ENCODE results near the gene AJAP1.

AJAP1 gene, protein sequence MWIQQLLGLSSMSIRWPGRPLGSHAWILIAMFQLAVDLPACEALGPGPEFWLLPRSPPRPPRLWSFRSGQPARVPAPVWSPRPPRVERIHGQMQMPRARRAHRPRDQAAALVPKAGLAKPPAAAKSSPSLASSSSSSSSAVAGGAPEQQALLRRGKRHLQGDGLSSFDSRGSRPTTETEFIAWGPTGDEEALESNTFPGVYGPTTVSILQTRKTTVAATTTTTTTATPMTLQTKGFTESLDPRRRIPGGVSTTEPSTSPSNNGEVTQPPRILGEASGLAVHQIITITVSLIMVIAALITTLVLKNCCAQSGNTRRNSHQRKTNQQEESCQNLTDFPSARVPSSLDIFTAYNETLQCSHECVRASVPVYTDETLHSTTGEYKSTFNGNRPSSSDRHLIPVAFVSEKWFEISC

DNA sequence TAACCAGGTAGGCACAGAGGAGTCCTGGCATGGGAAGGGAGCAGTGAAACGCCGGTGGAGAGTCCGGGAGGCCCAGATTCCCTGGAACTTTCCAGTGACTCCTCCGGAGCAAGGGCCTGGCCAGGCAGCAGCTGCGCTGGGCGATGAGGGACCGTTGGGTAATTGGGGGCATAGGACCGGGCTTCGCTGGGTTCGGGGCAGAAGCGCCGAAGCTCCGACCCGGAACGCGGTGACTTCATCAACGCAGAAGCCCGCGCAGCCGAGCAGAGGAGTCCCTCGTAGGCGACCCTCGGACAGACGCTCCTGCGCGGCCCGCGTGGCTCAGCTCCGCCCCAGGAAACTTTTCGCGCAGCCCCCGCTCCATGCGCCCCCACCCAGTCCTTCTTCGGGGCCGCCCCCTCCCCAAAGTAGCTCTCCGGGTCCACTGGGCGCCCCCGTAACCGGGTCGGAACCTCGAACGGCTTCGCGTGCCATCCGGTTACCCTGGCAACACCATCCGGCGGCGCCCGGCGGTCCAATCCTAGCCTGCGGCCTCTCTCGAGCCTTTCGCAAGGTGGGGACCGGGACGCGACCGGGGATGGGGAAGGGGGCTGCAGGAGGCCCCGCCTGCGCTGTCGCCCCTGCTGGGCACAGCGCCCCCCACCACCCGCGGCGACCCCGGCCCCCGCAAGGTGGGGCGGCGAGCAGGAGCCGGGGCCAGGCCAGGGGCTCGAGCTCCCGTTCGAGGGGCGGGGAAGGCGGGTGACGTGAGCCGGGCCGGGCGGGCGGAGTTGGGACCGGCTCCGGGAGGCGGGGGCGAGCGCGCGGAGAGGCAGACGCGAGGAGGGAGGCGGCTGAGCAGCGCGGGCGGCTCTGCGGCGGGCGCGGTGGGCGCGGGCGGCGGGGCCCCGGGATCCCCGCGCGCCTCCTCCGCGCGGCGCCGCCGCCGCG is at the start of gene AJAP1:
Gene AJAP1, plus strand, starts transcription at position 814 of the 930 bp plus-strand sequence. CDS start 817 bp downstream, outside the sequence.
- no peak within 1 kb of the TSS for H3K4me3 ChIP-seq (replicated peaks; ENCODE audit: low read depth, low read length)
- no peaks in the 10 kb centered on the region; the same call in 1 of the 2 replicates for H3K27me3 ChIP-seq (replicated peaks; ENCODE audit: control insufficient read depth, insufficient read depth, low read length)
- no peak for TF ChIP-seq CTCF (IDR thresholded peaks at IDR 0.05; ENCODE audit: insufficient read depth, low read length, poor library complexity, severe bottlenecking)
- no peaks in the 10 kb centered on the region for H3K36me3 ChIP-seq (ENCODE audit: control insufficient read depth, insufficient read depth, low read length)
- no peak for DNase-seq (ENCODE audit: extremely low read depth, insufficient read length)

- Histone ChIP-seq H3K4me3 (replicated peaks; ENCODE audit: low read depth, low read length) (no peak overlapping the region), H3K36me3 (ENCODE audit: control insufficient read depth, insufficient read depth, low read length) (no peaks in the 10 kb centered on the region), H3K27me3 (replicated peaks; ENCODE audit: control insufficient read depth, insufficient read depth, low read length) (no peaks in the 10 kb centered on the region)
- no peak for TF ChIP-seq CTCF (IDR thresholded peaks at IDR 0.05; ENCODE audit: insufficient read depth, low read length, poor library complexity, severe bottlenecking)
- DNase-seq (ENCODE audit: extremely low read depth, insufficient read length), result no peak
Observed at GRCh38 chr1:4605158-4605557, 49.3 kb upstream of the AJAP1 start.

DNA sequence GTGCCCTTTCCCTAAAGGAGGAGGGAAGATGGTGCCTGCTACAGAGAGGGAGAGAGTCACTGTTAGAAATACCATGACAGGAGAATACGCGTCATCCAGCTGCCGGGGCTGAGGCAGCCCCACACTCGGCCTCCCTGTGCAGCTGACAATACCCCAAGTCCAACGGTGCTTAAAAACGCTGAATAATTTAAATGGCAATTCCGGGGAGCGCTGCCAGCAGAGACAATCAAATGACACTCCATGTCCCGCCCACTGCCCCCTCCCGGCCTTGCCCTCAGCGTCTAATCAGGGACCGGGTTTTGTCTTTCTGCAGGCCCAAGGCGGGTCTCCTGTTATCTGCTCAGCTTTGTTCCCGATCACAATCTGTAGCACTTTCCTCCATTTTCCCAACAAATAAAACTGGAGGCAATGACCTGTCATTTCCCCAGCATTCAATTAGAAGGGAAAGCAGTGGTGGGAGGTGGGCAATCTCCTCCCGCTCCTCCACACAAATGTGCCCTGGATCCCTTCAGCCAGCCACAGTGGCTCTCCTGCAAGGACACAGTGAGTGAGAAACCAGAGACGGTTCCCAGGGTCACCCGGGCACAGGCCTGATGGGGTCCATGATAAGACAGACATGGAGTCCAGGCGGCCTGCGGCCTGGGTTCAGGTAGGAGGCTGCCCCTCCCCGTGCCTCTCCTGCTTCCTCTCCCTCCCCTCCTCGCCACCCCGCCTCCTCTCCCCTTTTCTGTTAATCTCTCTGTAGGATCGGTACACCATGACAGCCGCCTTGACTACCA is 42.7 kb upstream of the AJAP1 start:
- H3K27me3 ChIP-seq (replicated peaks; ENCODE audit: control insufficient read depth, insufficient read depth, low read length), result no peaks in the 10 kb centered on the region
- no peak for DNase-seq (ENCODE audit: extremely low read depth, insufficient read length)
- no peak overlapping the region for H3K4me3 ChIP-seq (replicated peaks; ENCODE audit: low read depth, low read length)
- TF ChIP-seq CTCF (IDR thresholded peaks at IDR 0.05; ENCODE audit: insufficient read depth, low read length, poor library complexity, severe bottlenecking), result no peak
- no peaks in the 10 kb centered on the region for H3K36me3 ChIP-seq (ENCODE audit: control insufficient read depth, insufficient read depth, low read length)

GRCh38 chr1:4612991-4613390 is 41.4 kb upstream of the AJAP1 start:
- Histone ChIP-seq H3K27me3 (replicated peaks; ENCODE audit: control insufficient read depth, insufficient read depth, low read length) (no peaks in the 10 kb centered on the region), H3K4me3 (replicated peaks; ENCODE audit: low read depth, low read length) (no peak overlapping the region), H3K36me3 (ENCODE audit: control insufficient read depth, insufficient read depth, low read length) (no peaks in the 10 kb centered on the region)
- no peak for DNase-seq (ENCODE audit: extremely low read depth, insufficient read length)
- no peak for TF ChIP-seq CTCF (IDR thresholded peaks at IDR 0.05; ENCODE audit: insufficient read depth, low read length, poor library complexity, severe bottlenecking)

- DNase-seq (ENCODE audit: extremely low read depth, insufficient read length), result no peak
- Histone ChIP-seq H3K4me3 (replicated peaks; ENCODE audit: low read depth, low read length) (no peak overlapping the region), H3K36me3 (ENCODE audit: control insufficient read depth, insufficient read depth, low read length) (no peaks in the 10 kb centered on the region), H3K27me3 (replicated peaks; ENCODE audit: control insufficient read depth, insufficient read depth, low read length) (no peaks in the 10 kb centered on the region)
- no peak for TF ChIP-seq CTCF (IDR thresholded peaks at IDR 0.05; ENCODE audit: insufficient read depth, low read length, poor library complexity, severe bottlenecking)
Observed at GRCh38 chr1:4613606-4614370, 40.6 kb upstream of the AJAP1 start.

Data from GM06990 (cell line).